ENCODE results near the gene ASTN2. TPM values are rescaled to one million over a fixed set of nuclear protein-coding genes. Genes with fewer than 3 reads are reported as not detected.

ASTN2 gene
- total and polyA plus RNA-seq, 2 experiments from 2014 or later, result 7.0 to 24.6 TPM

- TF ChIP-seq ZNF462 (CRISPR knock-in tag; IDR thresholded peaks at IDR 0.05), result no peak
- TF ChIP-seq POLR2AphosphoS5 (IDR thresholded peaks at IDR 0.05; ENCODE audit: low read depth), result no peak
- no peak for TF ChIP-seq CTCF (conservative IDR thresholded peaks at IDR 0.05; ENCODE audit: low read depth in 2 of 2)
- TF ChIP-seq CREB1 (CRISPR knock-in tag; IDR thresholded peaks at IDR 0.05; ENCODE audit: low read depth), result no peak
- TF ChIP-seq EZH2 (IDR thresholded peaks at IDR 0.05; ENCODE audit: low read depth, unreplicated experiment), result no peak
These were observed 771.2 kb downstream of the ASTN2 start (continued) for GRCh38 chr9:116643691-116644090.

GRCh38 chr9:116641292-116642059 lies 773.4 kb downstream of the ASTN2 start:
- Histone ChIP-seq H4K20me1 (replicated peaks; ENCODE audit: insufficient read depth) (no peaks in the 10 kb centered on the region), H3K27ac (ENCODE audit: low read depth) (no peak overlapping the region), H3K79me2 (replicated peaks; ENCODE audit: insufficient read depth) (no peaks in the 10 kb centered on the region), H3F3A (replicated peaks; ENCODE audit: low read depth) (no peaks in the 10 kb centered on the region), H3K4me3 (no peak overlapping the region), H3K27me3 (ENCODE audit: insufficient read depth) (no peaks in the 10 kb centered on the region), H3K36me3 (ENCODE audit: insufficient read depth) (no peaks in the 10 kb centered on the region), H3K4me2 (no peak overlapping the region), H3K9me2 (ENCODE audit: insufficient read depth) (no peaks in the 10 kb centered on the region), H3K4me1 (ENCODE audit: insufficient read depth) (no peaks in the 10 kb centered on the region), H2AFZ (no peak overlapping the region)
- no peak overlapping the region for H3K27ac Mint-ChIP-seq
- no peak for DNase-seq (ENCODE audit: low spot score)
- H3K36me3 Mint-ChIP-seq (ENCODE audit: low read depth), result no peaks in the 10 kb centered on the region
- no peak for ATAC-seq
- no peaks in the 10 kb centered on the region for H3K9me3 Mint-ChIP-seq
- no peaks in the 10 kb centered on the region for H3K27me3 Mint-ChIP-seq (ENCODE audit: insufficient read depth, low read depth, poor library complexity)
- no peaks in the 10 kb centered on the region for H3K4me1 Mint-ChIP-seq
- no peak overlapping the region for H3K4me3 Mint-ChIP-seq
- TF ChIP-seq EZH2 (IDR thresholded peaks at IDR 0.05; ENCODE audit: low read depth, unreplicated experiment) (no peak), EZH2phosphoT487 (IDR thresholded peaks at IDR 0.05; ENCODE audit: unreplicated experiment) (no peak), CREB1 (CRISPR knock-in tag; IDR thresholded peaks at IDR 0.05; ENCODE audit: low read depth) (no peak), ZNF462 (CRISPR knock-in tag; IDR thresholded peaks at IDR 0.05) (no peak)

Data from GM23338 (cell line).